ENCODE results near the gene TCP11X2.
"Not testable (repeated sequence)": the region's sequence is repeated elsewhere in the genome, so short reads cannot be mapped to it uniquely, and the experiment has no call there.

TCP11X2 gene

DNA sequence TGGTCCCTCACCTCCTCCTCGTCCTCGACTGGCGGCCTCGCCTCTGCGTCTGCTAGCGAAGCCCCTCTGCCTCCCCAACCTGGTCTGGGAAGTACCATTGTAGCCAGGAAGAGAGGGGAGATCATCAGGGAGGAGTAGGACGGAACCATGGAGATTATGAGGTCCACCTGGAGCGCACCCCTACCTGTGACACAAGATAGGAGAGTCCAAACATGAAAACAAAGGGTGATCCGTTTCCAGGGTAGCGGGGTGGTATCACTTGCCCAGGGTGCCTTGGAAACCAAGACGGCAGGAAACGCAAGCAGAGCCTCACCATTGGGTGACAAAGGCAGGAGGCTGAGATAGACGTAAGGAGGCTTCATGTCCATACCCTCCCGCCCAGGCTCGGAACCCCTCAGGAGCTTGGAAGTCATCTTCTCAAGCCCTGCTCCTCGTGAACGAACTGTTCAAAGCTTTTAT, at the start of gene TCP11X2:
Gene TCP11X2, minus strand, starts transcription at position 51 of the 459 bp plus-strand sequence.
- DNase-seq = not testable (repeated sequence)

DNA sequence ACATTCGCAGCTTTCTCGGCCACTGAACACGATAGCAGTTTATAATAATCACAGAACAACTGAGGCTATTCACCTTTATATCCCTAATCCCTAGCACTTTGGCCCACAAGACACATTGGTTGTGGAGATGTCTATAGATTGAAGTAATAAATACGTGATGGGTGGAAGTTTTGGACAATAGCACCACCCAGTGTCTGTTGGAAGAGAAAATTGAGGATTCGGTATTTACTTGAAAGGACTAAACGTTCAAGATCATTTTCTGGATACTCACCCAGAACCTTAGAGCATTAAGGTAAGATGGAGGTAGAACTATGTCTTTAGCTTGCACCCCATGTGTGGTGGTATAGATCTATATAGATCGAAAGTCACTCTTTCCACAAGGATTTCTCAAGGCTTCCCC, 45.7 kb upstream of the TCP11X2 start:
- TF ChIP-seq GATA1 (IDR thresholded peaks at IDR 0.05; ENCODE audit: low read depth, low read length) = no peak
- no peak for TF ChIP-seq POLR2A (IDR thresholded peaks at IDR 0.05; ENCODE audit: low read length)
- peak; percentile 2 to 12 for DNase-seq

- peak; percentile 25 to 42 for DNase-seq
- TF ChIP-seq GATA1 (IDR thresholded peaks at IDR 0.05; ENCODE audit: low read depth, low read length) = no peak
- TF ChIP-seq POLR2A (IDR thresholded peaks at IDR 0.05; ENCODE audit: low read length) = no peak
Measured at GRCh38 chrX:102515975-102516941, 44.6 kb upstream of the TCP11X2 start, which contains the start of gene TMSB15A. Gene TMSB15A (minus strand): TSS chrX:102516739.

DNA sequence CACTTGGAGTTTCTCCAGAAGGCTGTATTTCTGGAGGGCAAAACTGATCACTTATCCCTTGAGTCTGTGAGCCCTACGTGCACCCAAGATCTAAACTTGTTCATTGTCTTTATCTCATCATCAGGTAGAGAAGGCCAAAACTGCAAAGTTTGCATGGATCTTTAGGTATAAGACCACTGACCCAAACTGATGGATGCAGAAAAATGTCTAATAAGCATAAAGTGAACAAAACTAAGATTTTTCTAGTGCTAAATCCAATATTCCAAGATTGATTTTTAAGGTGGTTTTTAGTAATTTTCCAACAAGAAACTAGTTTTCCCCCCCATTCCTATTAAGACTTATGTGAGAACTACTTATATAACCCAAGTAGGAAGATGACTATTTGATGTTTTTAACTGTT, 42.9 kb upstream of the TCP11X2 start:
- no peak for TF ChIP-seq POLR2A (IDR thresholded peaks at IDR 0.05; ENCODE audit: low read length)
- no peak for TF ChIP-seq GATA1 (IDR thresholded peaks at IDR 0.05; ENCODE audit: low read depth, low read length)
- DNase-seq = no peak

DNA sequence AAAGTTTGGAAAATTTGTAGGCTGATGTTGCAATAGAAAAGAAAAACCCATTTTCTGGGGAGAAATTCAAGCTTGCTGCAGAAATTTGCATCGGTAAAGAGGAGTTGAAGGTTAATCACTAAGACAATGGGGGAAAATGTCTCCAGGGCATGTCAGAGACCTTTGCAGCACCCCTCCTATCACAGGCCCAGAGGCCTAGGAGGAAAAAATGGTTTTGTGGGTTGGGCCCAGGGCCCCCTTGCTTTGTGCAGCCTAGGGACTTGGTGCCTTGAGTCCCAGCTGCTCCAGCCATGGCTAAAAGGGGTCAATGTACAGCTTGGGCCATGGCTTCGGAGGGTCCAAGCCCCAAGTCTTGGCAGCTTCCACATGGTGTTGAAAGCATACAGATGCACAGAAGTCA, 27.1 kb upstream of the TCP11X2 start:
- DNase-seq = no peak
- TF ChIP-seq GATA1 (IDR thresholded peaks at IDR 0.05; ENCODE audit: low read depth, low read length) = no peak
- TF ChIP-seq POLR2A (IDR thresholded peaks at IDR 0.05; ENCODE audit: low read length) = no peak

DNA sequence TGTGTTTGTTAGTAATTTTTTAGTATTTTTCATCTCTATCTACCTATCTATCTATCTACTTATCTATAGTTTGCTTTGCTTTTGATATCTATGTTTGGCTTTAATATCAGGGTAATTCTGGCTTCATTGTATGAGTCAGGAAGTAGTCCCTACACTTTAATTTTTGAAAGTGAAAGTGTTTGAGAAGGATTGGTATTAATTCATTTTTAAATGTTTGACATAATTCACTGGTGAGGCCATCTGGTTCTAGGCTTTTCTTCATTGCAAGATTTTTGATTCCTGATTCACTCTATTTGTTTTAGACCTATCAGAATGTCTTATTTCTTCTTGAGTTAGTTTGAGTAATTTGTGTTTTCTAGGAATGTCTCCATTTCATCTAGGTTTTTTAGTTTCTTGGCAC, 20.2 kb upstream of the TCP11X2 start:
- no peak for DNase-seq

DNA sequence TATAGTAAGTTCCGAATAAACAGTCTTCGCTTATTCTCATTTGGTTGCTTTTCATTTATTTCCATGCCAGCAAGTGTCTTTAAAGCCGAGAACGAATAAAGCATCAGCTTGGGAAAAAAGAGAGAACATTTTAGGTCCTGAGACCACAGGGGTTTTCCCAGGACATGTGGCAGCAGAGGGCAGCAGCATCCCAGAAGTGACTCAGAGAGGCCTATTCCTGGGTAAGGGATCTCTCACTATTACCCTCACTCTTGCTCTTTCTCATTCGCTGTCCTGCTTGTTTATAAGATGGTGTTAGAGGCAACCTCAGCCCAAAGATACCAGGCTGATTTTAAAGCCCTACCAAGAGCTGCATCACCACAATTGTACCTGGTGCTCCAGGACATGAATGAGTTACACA, 7.2 kb upstream of the TCP11X2 start:
- DNase-seq = not testable (repeated sequence)

More for the DNA sequence above, 20.2 kb upstream of the TCP11X2 start:
- TF ChIP-seq GATA1 (IDR thresholded peaks at IDR 0.05; ENCODE audit: low read depth, low read length) (no peak), POLR2A (IDR thresholded peaks at IDR 0.05; ENCODE audit: low read length) (no peak)

DNA sequence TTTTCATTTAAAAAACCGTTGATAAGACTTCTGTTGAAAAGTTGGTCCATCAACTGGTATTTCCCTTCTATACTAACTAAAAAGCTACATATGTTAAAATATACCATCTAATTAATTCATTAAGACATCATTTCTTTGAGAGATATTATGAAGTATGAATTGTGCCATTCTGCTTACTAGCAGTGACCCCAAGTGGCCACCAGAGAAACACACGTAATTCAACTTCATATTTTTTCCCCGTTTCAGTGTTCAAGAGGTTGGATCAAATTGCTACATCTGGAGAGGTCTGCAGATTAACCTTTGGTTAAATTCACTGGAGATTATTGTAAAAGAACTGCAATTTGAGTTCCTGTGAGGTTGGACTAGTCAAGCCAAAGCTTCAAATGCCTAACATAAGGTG, 1.4 kb downstream of the TCP11X2 start:
- DNase-seq = not testable (repeated sequence)

- DNase-seq = not testable (repeated sequence)
Measured at GRCh38 chrX:102458615-102459014, 13.0 kb downstream of the TCP11X2 start.

GRCh38 chrX:102439908-102440307, 31.7 kb downstream of the TCP11X2 start, which contains the start of gene NXF2B:
Gene NXF2B (minus strand): TSS chrX:102440008. CDS start chrX:102380036, 59,972 bp downstream.
- not testable (repeated sequence) for DNase-seq

- not testable (repeated sequence) for DNase-seq
Measured at GRCh38 chrX:102414493-102414892, 57.1 kb downstream of the TCP11X2 start.

All from erythroblast (primary cell).